H1 (cell line): Measurements from ENCODE around the gene JOSD2. TPM values are rescaled to one million over a fixed set of nuclear protein-coding genes. Genes with fewer than 3 reads are reported as not detected.

Experiments
- CTCF ChIA-PET: fragments of 300-600 bp; sonication (Branson Sonifier 250); formaldehyde crosslinking; loops from one replicate; lab custom pipeline; 2021; ENCODE audit not compliant: partially characterized antibody; lab: Charles Lee
- POLR2A ChIA-PET: fragments of 300-600 bp; sonication (Branson Sonifier 250); formaldehyde crosslinking; loops from one replicate; lab custom pipeline; 2021; ENCODE audit warnings: inconsistent platforms; ENCODE audit not compliant: partially characterized antibody; lab: Charles Lee
- DNase-seq, 2 experiments: peaks; one replicate each; pipeline versions ENCODE4 v3.0.0 to v3.0.0-alpha.2; 2010 to 2022; ENCODE audit warnings: low spot score in 2 of 2, low read depth in 1 of 2, mixed read lengths in 1 of 2
- FAIRE-seq: peaks from 2 replicates; lab custom pipeline; 2011; peaks lifted over from hg19 to GRCh38; lab: Jason Lieb, UNC
- H2AFZ ChIP-seq: 2 replicates; pipeline ENCODE4 v1.8.1; 2012; ENCODE audit warnings: low read length, inconsistent platforms
- H2AK5ac ChIP-seq: 2 replicates; pipeline ENCODE4 v1.6.1; 2013; ENCODE audit warnings: low read depth, low read length
- H2BK120ac ChIP-seq: replicated peaks from 2 replicates; pipeline ENCODE3; 2013; ENCODE audit warnings: low read depth, low read length, inconsistent platforms
- H2BK12ac ChIP-seq: 2 replicates; pipeline ENCODE4 v1.6.1; 2013; ENCODE audit warnings: low read depth, low read length
- H2BK15ac ChIP-seq: 2 replicates; pipeline ENCODE4 v1.6.1; 2013; ENCODE audit warnings: low read length
- H2BK20ac ChIP-seq: 2 replicates; pipeline ENCODE4 v1.6.1; 2013; ENCODE audit warnings: low read length
- H2BK5ac ChIP-seq: 2 replicates; pipeline ENCODE4 v1.6.1; 2013; ENCODE audit warnings: low read depth, low read length
- H3K14ac ChIP-seq: 2 replicates; pipeline ENCODE4 v1.6.1; 2013; ENCODE audit warnings: inconsistent platforms; ENCODE audit not compliant: insufficient read length
- H3K18ac ChIP-seq: 2 replicates; pipeline ENCODE4 v1.6.1; 2013; ENCODE audit warnings: low read length; ENCODE audit errors: extremely low read depth
- H3K23ac ChIP-seq: 2 replicates; pipeline ENCODE4 v1.6.1; 2013; ENCODE audit warnings: inconsistent platforms; ENCODE audit not compliant: insufficient read length
- H3K23me2 ChIP-seq: 2 replicates; pipeline ENCODE4 v1.6.1; 2013; ENCODE audit warnings: low read depth, low read length
- H3K27ac ChIP-seq: 2 replicates; pipeline ENCODE4 v1.6.1; 2011; ENCODE audit warnings: low read depth, low read length, inconsistent platforms
- H3K27me3 ChIP-seq, 4 experiments: replicated peaks in 1 of 4; 1 replicate in 1 of 4; 2 replicates in 3 of 4; pipeline versions ENCODE4 v1.6.1 to v1.8.1; 2011 to 2013; ENCODE audit warnings: low read length in 3 of 4, mild to moderate bottlenecking in 3 of 4, inconsistent platforms in 2 of 4, mixed read lengths in 2 of 4, moderate library complexity in 1 of 4; ENCODE audit not compliant: control insufficient read depth in 3 of 4, insufficient read depth in 3 of 4; ENCODE audit errors: extremely low read depth in 1 of 4
- H3K36me3 ChIP-seq, 4 experiments: 2 replicates each; pipeline versions ENCODE4 v1.6.1 to v1.8.1; 2011 to 2013; ENCODE audit warnings: mild to moderate bottlenecking in 4 of 4, low read length in 3 of 4, moderate library complexity in 2 of 4, control low read depth in 1 of 4, inconsistent platforms in 1 of 4; ENCODE audit not compliant: insufficient read depth in 4 of 4, control insufficient read depth in 2 of 4
- H3K4ac ChIP-seq: replicated peaks from 2 replicates; pipeline ENCODE3; 2013; ENCODE audit warnings: low read length, low read depth, mixed read lengths, inconsistent platforms; ENCODE audit not compliant: insufficient read length
- H3K4me1 ChIP-seq, 4 experiments: replicated peaks in 1 of 4; 1 replicate in 1 of 4; 2 replicates in 3 of 4; pipeline versions ENCODE4 v1.6.1 to v1.8.1; 2011 to 2013; ENCODE audit warnings: low read length in 3 of 4, inconsistent platforms in 2 of 4, mixed read lengths in 1 of 4; ENCODE audit not compliant: insufficient read depth in 4 of 4, control insufficient read depth in 3 of 4
- H3K4me2 ChIP-seq, 2 experiments: 2 replicates each; pipeline versions ENCODE4 v1.6.1 to v1.8.1; 2011 to 2013; ENCODE audit warnings: low read depth in 2 of 2, low read length in 2 of 2, control low read depth in 1 of 2, inconsistent platforms in 1 of 2, mild to moderate bottlenecking in 1 of 2; ENCODE audit not compliant: insufficient read depth in 1 of 2
- H3K4me3 ChIP-seq, 4 experiments: fragments of 200-600, 300-600 bp in 1 of 4; sonication (generic), shearing (Covaris generic), sonication (Bioruptor Twin) in 1 of 4; 2 replicates each; pipeline versions ENCODE4 v1.5.1 to v1.8.1; 2011 to 2016; ENCODE audit warnings: low read length in 4 of 4, low read depth in 3 of 4, control low read depth in 2 of 4, inconsistent platforms in 2 of 4, mild to moderate bottlenecking in 2 of 4, mixed read lengths in 1 of 4, moderate library complexity in 1 of 4; ENCODE audit not compliant: insufficient read depth in 2 of 4; ENCODE audit errors: extremely low read depth in 1 of 4
- H3K56ac ChIP-seq: replicated peaks from 2 replicates; pipeline ENCODE3; 2013; ENCODE audit warnings: low read depth, mild to moderate bottlenecking, mixed read lengths, low read length, inconsistent platforms; ENCODE audit not compliant: insufficient read length
- H3K79me1 ChIP-seq: 2 replicates; pipeline ENCODE4 v1.6.1; 2013; ENCODE audit warnings: low read depth, low read length, control low read depth
- H3K79me2 ChIP-seq, 2 experiments: 2 replicates each; pipeline versions ENCODE4 v1.6.1 to v1.8.1; 2012 to 2013; ENCODE audit warnings: low read length in 2 of 2, mild to moderate bottlenecking in 2 of 2, inconsistent platforms in 1 of 2; ENCODE audit not compliant: insufficient read depth in 2 of 2, control insufficient read depth in 1 of 2
- H3K9ac ChIP-seq, 4 experiments: replicated peaks in 1 of 4; 1 replicate in 1 of 4; 2 replicates in 3 of 4; pipeline versions ENCODE4 v1.6.1 to v1.8.1; 2011 to 2013; ENCODE audit warnings: low read depth in 3 of 4, low read length in 3 of 4, control low read depth in 2 of 4, mild to moderate bottlenecking in 2 of 4, moderate library complexity in 2 of 4, inconsistent platforms in 1 of 4; ENCODE audit errors: extremely low read depth in 1 of 4
- H3K9me3 ChIP-seq, 2 experiments: 2 replicates each; pipeline versions ENCODE4 v1.6.1 to v1.8.1; 2012 to 2013; ENCODE audit warnings: mild to moderate bottlenecking in 2 of 2, moderate library complexity in 2 of 2, control low read depth in 1 of 2, inconsistent platforms in 1 of 2, low read depth in 1 of 2, low read length in 1 of 2, mixed read lengths in 1 of 2; ENCODE audit not compliant: insufficient read depth in 2 of 2
- H4K20me1 ChIP-seq, 2 experiments: replicated peaks in 1 of 2; 2 replicates each; pipeline versions ENCODE3 to v1.8.1; 2011 to 2013; ENCODE audit warnings: inconsistent platforms in 2 of 2, low read length in 2 of 2, mild to moderate bottlenecking in 1 of 2; ENCODE audit not compliant: insufficient read depth in 2 of 2, control insufficient read depth in 1 of 2
- H4K5ac ChIP-seq: 2 replicates; pipeline ENCODE4 v1.6.1; 2013; ENCODE audit warnings: low read length, low read depth, mixed read lengths, inconsistent platforms; ENCODE audit not compliant: insufficient read length
- H4K8ac ChIP-seq: 2 replicates; pipeline ENCODE4 v1.8.0; 2013; ENCODE audit warnings: mild to moderate bottlenecking, moderate library complexity, low read length, inconsistent platforms; ENCODE audit not compliant: insufficient read depth; ENCODE audit errors: extremely low read depth
- H4K91ac ChIP-seq: replicated peaks from 2 replicates; pipeline ENCODE3; 2013; ENCODE audit warnings: low read length, mixed read lengths, inconsistent platforms; ENCODE audit not compliant: insufficient read length
- CHD1 ChIP-seq: IDR thresholded peaks from 2 replicates; pipeline ENCODE4 v1.6.1; 2012; ENCODE audit warnings: low read depth, low read length, improper control_type of control experiment
- POLR2A ChIP-seq, 2 experiments: IDR thresholded peaks; 1 replicate in 1 of 2; 2 replicates in 1 of 2; pipeline ENCODE4 v1.6.1; 2011; ENCODE audit warnings: low read depth in 2 of 2, low read length in 2 of 2, mild to moderate bottlenecking in 2 of 2; ENCODE audit errors: control extremely low read depth in 1 of 2
- WGBS, 2 experiments: shearing (Covaris generic) in 1 of 2; methylation state at CpG; one replicate each; pipeline versions ENCODE4 v1.1.6 to v1.1.7; 2013 to 2015; ENCODE audit warnings: low lambda C conversion rate in 2 of 2, mixed read lengths in 2 of 2, inconsistent platforms in 1 of 2, low coverage in 1 of 2, missing lambda C conversion rate in 1 of 2; ENCODE audit not compliant: insufficient replicate concordance in 2 of 2, insufficient coverage in 1 of 2, insufficient read length in 1 of 2; ENCODE audit errors: extremely low coverage in 1 of 2, missing lambda C conversion rate in 1 of 2; 5-methylcytosine and 5-hydroxymethylcytosine counted together
- polyA plus RNA-seq, 7 experiments: library from polyadenylated mRNA; depleted of rRNA in 3 of 7; stranded (reverse) in 5 of 7; unstranded in 2 of 7; fragments of >200 nt in 5 of 7; fragments of 200-250 nt in 2 of 7; gene quantifications; 1 replicate in 5 of 7; 2 replicates in 1 of 7; 4 replicates in 1 of 7; pipeline versions ENCODE4 v1.2.1 to v1.2.3, GENCODE V29; 2011 to 2013; ENCODE audit warnings: missing spikeins in 2 of 7, mixed read lengths in 2 of 7
- total RNA-seq: library from RNA; stranded (reverse); fragmentation: NEBNext Ultra II Directional; extraction: Animal tissue kit (Norgen Biotek cat#: 25700); gene quantifications from 2 replicates; pipeline ENCODE4 v1.2.1, GENCODE V29; 2021

Gene JOSD2
- total and polyA plus RNA-seq, 2 of the 8 experiments (the other 6 are each of a cell fraction or from before 2014, with no cell fraction given): 1.9 to 6.6 TPM

- Histone ChIP-seq H2BK120ac (no peak overlapping the region), H3K9me3 (no peaks in the 10 kb centered on the region), H3K79me2 (no peaks in the 10 kb centered on the region), H2AK5ac (no peak overlapping the region), H4K20me1 (no peaks in the 10 kb centered on the region), H3K23me2 (no peaks in the 10 kb centered on the region), H4K5ac (no peak overlapping the region), H3K27ac (no peak overlapping the region), H3K9ac (no peak overlapping the region), H4K8ac (no peak overlapping the region), H3K56ac (no peak overlapping the region), H3K36me3 (no peaks in the 10 kb centered on the region), H3K23ac (no peak overlapping the region), H4K91ac (no peak overlapping the region), H2BK12ac (no peak overlapping the region), H2BK20ac (no peak overlapping the region), H3K4me1 (peaks cover 0 to 11% (median 4%) of the 10 kb centered on the region in 4 experiments; a peak in 5 of 7 replicates), H3K79me1 (no peaks in the 10 kb centered on the region), H3K27me3 (no peaks in the 10 kb centered on the region), H3K4me3 (no peak overlapping the region), H3K4me2 (no peak overlapping the region), H2BK15ac (no peak overlapping the region), H2AFZ (no peak overlapping the region), H3K18ac (no peak overlapping the region), H3K4ac (no peak overlapping the region), H3K14ac (no peak overlapping the region), H2BK5ac (no peak overlapping the region)
- CTCF ChIA-PET: interaction anchor here (0.6 to 3.8 kb wide), 16 partner anchors 10 to 1524 kb away, joined by 3 to 21 read pairs (median 4); no protein-coding TSS in a partner anchor
- POLR2A ChIA-PET: interaction anchor here (1.1 to 1.6 kb wide), 3 partner anchors 18 to 32 kb away, joined by 3 read pairs; no protein-coding TSS in a partner anchor
- TF ChIP-seq CHD1 (no peak), POLR2A (IDR thresholded peaks at IDR 0.05; ENCODE audit: control extremely low read depth in 1 of 2, low read depth in 2 of 2, low read length in 2 of 2) (no peak)
- no peak for DNase-seq
- 89% methylated on average over 7 of the region's 7 CpGs; no CpG with 5 or more reads in 1 of the 2 experiments for WGBS, 2 experiments
- FAIRE-seq: no peak
These were observed 48.0 kb downstream of the JOSD2 start for GRCh38 chr19:50462970-50463369.
